ENCODE results near the gene DICER1. TPM values are rescaled to one million over a fixed set of nuclear protein-coding genes. Genes with fewer than 3 reads are reported as not detected.

The DICER1 gene
- total RNA-seq, 1 experiment from 2014 or later = 57.3 TPM

DNA sequence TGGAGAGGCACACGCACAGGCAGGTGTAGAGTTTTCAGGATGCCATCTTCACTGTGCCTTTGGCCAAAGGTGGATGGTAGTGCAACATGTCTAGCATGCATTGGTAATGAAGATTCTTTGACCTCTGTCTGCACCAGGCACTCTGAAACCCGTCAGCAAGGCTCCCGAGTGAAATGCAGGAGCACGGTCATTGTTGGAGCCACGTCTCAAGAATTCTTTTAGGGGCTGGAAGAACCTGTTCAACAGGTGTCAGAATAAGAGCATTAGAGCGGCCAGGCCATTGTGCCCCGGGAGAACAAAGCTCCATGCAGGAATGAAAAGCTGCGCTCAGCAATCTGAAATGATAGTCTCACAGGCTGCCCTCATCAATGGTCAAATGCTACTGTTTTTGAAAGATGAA is 40.2 kb upstream of the DICER1 start:
- Histone ChIP-seq H3K27me3 (replicated peaks; ENCODE audit: control insufficient read depth, insufficient read depth, low read length) (no peaks in the 10 kb centered on the region), H3K9me3 (no peaks in the 10 kb centered on the region), H3K36me3 (ENCODE audit: control insufficient read depth, insufficient read depth, low read length) (no peaks in the 10 kb centered on the region), H3K4me3 (ENCODE audit: low read depth, low read length) (no peak overlapping the region), H3K4me1 (peaks cover 32% of the 10 kb centered on the region)
- peak overlapping the region; percentile 46 for H3K27ac Mint-ChIP-seq (ENCODE audit: unreplicated experiment)
- no peaks in the 10 kb centered on the region for H3K9me3 Mint-ChIP-seq (ENCODE audit: unreplicated experiment)
- peaks cover 25% of the 10 kb centered on the region for H3K4me1 Mint-ChIP-seq (ENCODE audit: low read depth, unreplicated experiment)
- CTCF ChIA-PET = no interaction called here
- no TSS peak for BruUV-seq (replicated peaks)
- peaks cover 5% of the 10 kb centered on the region for H3K36me3 Mint-ChIP-seq (ENCODE audit: insufficient read depth, unreplicated experiment)
- H3K27me3 Mint-ChIP-seq (ENCODE audit: insufficient read depth, unreplicated experiment) = no peaks in the 10 kb centered on the region
- TF ChIP-seq, protein P1, sequence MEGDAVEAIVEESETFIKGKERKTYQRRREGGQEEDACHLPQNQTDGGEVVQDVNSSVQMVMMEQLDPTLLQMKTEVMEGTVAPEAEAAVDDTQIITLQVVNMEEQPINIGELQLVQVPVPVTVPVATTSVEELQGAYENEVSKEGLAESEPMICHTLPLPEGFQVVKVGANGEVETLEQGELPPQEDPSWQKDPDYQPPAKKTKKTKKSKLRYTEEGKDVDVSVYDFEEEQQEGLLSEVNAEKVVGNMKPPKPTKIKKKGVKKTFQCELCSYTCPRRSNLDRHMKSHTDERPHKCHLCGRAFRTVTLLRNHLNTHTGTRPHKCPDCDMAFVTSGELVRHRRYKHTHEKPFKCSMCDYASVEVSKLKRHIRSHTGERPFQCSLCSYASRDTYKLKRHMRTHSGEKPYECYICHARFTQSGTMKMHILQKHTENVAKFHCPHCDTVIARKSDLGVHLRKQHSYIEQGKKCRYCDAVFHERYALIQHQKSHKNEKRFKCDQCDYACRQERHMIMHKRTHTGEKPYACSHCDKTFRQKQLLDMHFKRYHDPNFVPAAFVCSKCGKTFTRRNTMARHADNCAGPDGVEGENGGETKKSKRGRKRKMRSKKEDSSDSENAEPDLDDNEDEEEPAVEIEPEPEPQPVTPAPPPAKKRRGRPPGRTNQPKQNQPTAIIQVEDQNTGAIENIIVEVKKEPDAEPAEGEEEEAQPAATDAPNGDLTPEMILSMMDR (IDR thresholded peaks at IDR 0.05; ENCODE audit: insufficient read depth in 1 of 2, low read depth in 1 of 2, low read length in 1 of 2, severe bottlenecking in 1 of 2, unreplicated experiment in 1 of 2) = no peak
- H3K4me3 Mint-ChIP-seq (ENCODE audit: unreplicated experiment) = peak overlapping the region; percentile 23
- peak; percentile 75 to 78 for DNase-seq
- POLR2A ChIA-PET = interaction anchor here (0.7 kb wide), 1 partner anchor 38 kb away, joined by 13 read pairs; no protein-coding TSS in a partner anchor
- intact Hi-C loops (cut with micrococcal nuclease; ENCODE audit: unreplicated experiment) = loop anchor here (5.0 kb wide), 1 partner anchor 40 kb away; the partner anchor contains the start of gene DICER1

DNA sequence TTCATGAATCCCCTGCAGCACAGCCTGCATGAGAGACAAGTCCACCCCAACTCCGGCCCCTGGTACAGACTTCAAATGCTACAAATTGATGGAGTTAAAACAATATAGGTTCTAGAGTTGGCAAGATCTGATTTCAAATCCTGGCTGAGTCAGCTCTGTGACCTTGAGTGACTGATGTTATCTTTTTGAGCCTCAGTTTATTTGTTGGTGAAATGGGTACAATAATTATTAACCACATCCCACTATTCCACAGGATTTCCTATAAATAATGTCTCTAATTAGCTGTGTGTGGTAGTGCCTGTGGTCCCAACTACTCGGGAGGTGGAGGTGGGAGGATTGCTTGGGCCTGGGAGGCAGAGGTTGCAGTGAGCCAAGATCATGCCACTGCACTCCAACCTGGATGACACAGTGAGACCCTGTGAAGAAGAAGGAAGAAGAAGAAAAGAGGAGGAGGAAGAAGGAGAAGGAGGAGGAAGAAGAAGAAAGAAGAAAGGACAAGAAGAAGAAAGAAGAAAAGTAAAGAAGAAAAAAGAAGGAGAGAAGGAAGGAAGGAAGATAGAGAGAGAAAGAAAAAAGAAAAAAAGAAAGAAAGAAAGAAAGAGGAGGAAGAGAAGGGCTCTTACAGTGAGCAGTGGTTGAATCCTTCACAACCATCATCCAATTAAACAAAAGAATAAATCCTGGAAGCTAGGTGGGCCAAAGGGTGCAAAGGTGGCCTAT is 39.7 kb upstream of the DICER1 start:
- H3K27me3 Mint-ChIP-seq (ENCODE audit: insufficient read depth, unreplicated experiment) = no peaks in the 10 kb centered on the region
- POLR2A ChIA-PET = interaction anchor here (0.7 kb wide), 1 partner anchor 37 kb away, joined by 13 read pairs; no protein-coding TSS in a partner anchor
- no peaks in the 10 kb centered on the region for H3K9me3 Mint-ChIP-seq (ENCODE audit: unreplicated experiment)
- TF ChIP-seq, protein P1 (IDR thresholded peaks at IDR 0.05; ENCODE audit: insufficient read depth in 1 of 2, low read depth in 1 of 2, low read length in 1 of 2, severe bottlenecking in 1 of 2, unreplicated experiment in 1 of 2) = no peak
- Histone ChIP-seq H3K9me3 (no peaks in the 10 kb centered on the region), H3K4me1 (peaks cover 32% of the 10 kb centered on the region), H3K27me3 (replicated peaks; ENCODE audit: control insufficient read depth, insufficient read depth, low read length) (no peaks in the 10 kb centered on the region), H3K4me3 (ENCODE audit: low read depth, low read length) (no peak overlapping the region), H3K36me3 (ENCODE audit: control insufficient read depth, insufficient read depth, low read length) (no peaks in the 10 kb centered on the region)
- H3K36me3 Mint-ChIP-seq (ENCODE audit: insufficient read depth, unreplicated experiment) = peaks cover 5% of the 10 kb centered on the region
- CTCF ChIA-PET = no interaction called here
- H3K4me1 Mint-ChIP-seq (ENCODE audit: low read depth, unreplicated experiment) = peaks cover 25% of the 10 kb centered on the region
- H3K4me3 Mint-ChIP-seq (ENCODE audit: unreplicated experiment) = peak overlapping the region; percentile 23
- no TSS peak for BruUV-seq (replicated peaks)
- peak overlapping the region; percentile 46 for H3K27ac Mint-ChIP-seq (ENCODE audit: unreplicated experiment)
- intact Hi-C loops (cut with micrococcal nuclease; ENCODE audit: unreplicated experiment) = loop anchor here (5.0 kb wide), 1 partner anchor 40 kb away; the partner anchor contains the start of gene DICER1
- no peak for DNase-seq

DNA sequence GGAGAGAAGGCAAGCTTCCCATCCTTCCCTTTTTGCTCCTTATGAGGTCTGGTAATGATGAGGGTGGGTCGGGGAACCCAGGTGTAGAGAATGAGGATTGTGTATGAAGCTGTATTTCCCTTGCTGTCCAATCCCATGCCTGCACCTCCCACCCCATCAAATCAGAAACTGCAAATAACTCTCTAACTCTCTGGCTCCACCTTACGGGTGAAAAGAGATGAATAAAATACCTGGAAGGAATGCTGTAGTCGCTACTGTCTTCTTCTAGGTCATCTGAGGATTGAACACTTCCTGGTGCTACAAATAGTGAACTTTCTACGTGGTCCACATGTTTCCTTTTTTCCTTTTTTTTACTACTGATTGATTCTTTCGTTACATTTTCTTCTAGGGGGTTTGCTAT is 38.9 kb upstream of the DICER1 start:
- BruUV-seq (replicated peaks) = no TSS peak
- Histone ChIP-seq H3K4me3 (ENCODE audit: low read depth, low read length) (no peak overlapping the region), H3K36me3 (ENCODE audit: control insufficient read depth, insufficient read depth, low read length) (no peaks in the 10 kb centered on the region), H3K4me1 (peaks cover 32% of the 10 kb centered on the region), H3K9me3 (no peaks in the 10 kb centered on the region), H3K27me3 (replicated peaks; ENCODE audit: control insufficient read depth, insufficient read depth, low read length) (no peaks in the 10 kb centered on the region)
- intact Hi-C loops (cut with micrococcal nuclease; ENCODE audit: unreplicated experiment) = loop anchor here (5.0 kb wide), 1 partner anchor 39 kb away; the partner anchor contains the start of gene DICER1
- TF ChIP-seq, protein P1 (IDR thresholded peaks at IDR 0.05; ENCODE audit: insufficient read depth in 1 of 2, low read depth in 1 of 2, low read length in 1 of 2, severe bottlenecking in 1 of 2, unreplicated experiment in 1 of 2) = peak in 1 of 2 experiments; percentile 27
- peak overlapping the region; percentile 46 for H3K27ac Mint-ChIP-seq (ENCODE audit: unreplicated experiment)
- H3K27me3 Mint-ChIP-seq (ENCODE audit: insufficient read depth, unreplicated experiment) = no peaks in the 10 kb centered on the region
- no peaks in the 10 kb centered on the region for H3K9me3 Mint-ChIP-seq (ENCODE audit: unreplicated experiment)
- POLR2A ChIA-PET = no interaction called here
- CTCF ChIA-PET = no interaction called here
- H3K4me1 Mint-ChIP-seq (ENCODE audit: low read depth, unreplicated experiment) = peaks cover 25% of the 10 kb centered on the region
- peaks cover 5% of the 10 kb centered on the region for H3K36me3 Mint-ChIP-seq (ENCODE audit: insufficient read depth, unreplicated experiment)
- DNase-seq = peak in 1 of 2 experiments; percentile 23
- H3K4me3 Mint-ChIP-seq (ENCODE audit: unreplicated experiment) = no peak overlapping the region

Data from Caco-2 (cell line).